Heart left ventricle (tissue), 13 donors: ENCODE measurements around the gene ZNF555.

Source experiments
- CTCF ChIP-seq, 12 donors: fragments of 200-600 bp; sonication (generic) in 4 of 12; IDR thresholded peaks; one replicate each; pipeline versions ENCODE4 v1.5.0 to v1.8.0; 2018 to 2022; ENCODE audit warnings: antibody characterized with exemption in 12 of 12, mild to moderate bottlenecking in 5 of 12
- POLR2A ChIP-seq, 2 donors: fragments of 450-650 bp; IDR thresholded peaks; one replicate each; pipeline ENCODE4 v1.6.1; 2017; ENCODE audit warnings: antibody characterized with exemption in 2 of 2, mild to moderate bottlenecking in 2 of 2, moderate library complexity in 2 of 2
- donor health status: ischemic (EF 13 %, LVEDD 7.1; RV severe dilation, severe dysfunction).
- donor health status: DM: no; HTN: yes; CAD: no.
- donor health status: DM: no; HTN: no; CAD: no.
- donor health status: ischemic (EF 25% LVEDD 6.9; RV normal size, moderate dysfunction).
- donor health status: ischemic (EF 25% LVEDD 5.7; RV mildly dilated, moderate dysfunction).
- donor health status: ischemic (EF 35%, LVEDD 5.7; RV mildly dilated, moderate dysfunction).
- donor health status: nonischemic (EF 11% LVEDD 7.7; RV severe dilation, severe dysfunction).
- donor health status: DM: yes; HTN: yes; CAD: no.
- donor health status: PGD.
- donor health status: ischemic (EF 29% LVEDD 5.4; RV normal size, mild dysfunction).
- donor health status: nonischemic (EF 23%, LVEDD 6.1; RV moderate dilation, normal function).

DNA sequence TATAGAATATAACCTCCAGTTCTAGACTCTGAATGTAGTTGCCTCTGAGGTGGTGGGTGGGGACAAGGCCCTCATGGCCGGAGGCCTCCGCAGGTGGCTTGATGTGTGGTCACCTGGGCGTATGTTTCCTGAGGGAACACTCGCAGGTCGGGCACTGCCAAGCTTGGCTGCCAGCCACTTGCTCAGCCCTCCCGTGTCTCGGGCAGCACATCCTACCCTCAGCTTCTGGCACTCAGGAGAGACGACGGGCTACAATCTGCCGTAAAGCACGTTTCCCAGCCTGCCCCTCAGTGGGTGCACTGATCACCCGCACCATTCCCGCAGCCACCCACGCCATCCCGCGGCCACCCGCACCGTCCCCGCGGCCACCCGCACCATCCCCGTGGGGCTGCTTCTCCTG lies 40.8 kb upstream of the ZNF555 start:
- TF ChIP-seq POLR2A (IDR thresholded peaks at IDR 0.05) (no peak), CTCF (IDR thresholded peaks at IDR 0.05) (no peak)
